GM20000 (cell line): ENCODE data around the gene FKBP15.
"Not testable (repeated sequence)": the region's sequence is repeated elsewhere in the genome, so short reads cannot be mapped to it uniquely, and the experiment has no call there.

Experiments
- DNase-seq: peaks from one replicate; pipeline ENCODE4 v3.0.0; 2012; ENCODE audit warnings: low spot score
- CTCF ChIP-seq: IDR thresholded peaks from 2 replicates; pipeline ENCODE4 v1.5.1; 2012; ENCODE audit warnings: mild to moderate bottlenecking, control low read depth; ENCODE audit errors: extremely low read depth, missing control alignments

The FKBP15 gene

GRCh38 chr9:113148781-113149510 lies 72.1 kb downstream of the FKBP15 start:
- TF ChIP-seq CTCF = no peak
- no peak for DNase-seq

GRCh38 chr9:113148372-113148705 lies 72.7 kb downstream of the FKBP15 start:
- DNase-seq = no peak
- no peak for TF ChIP-seq CTCF

- no peak for TF ChIP-seq CTCF
- DNase-seq = no peak
Measured at GRCh38 chr9:113143432-113144227, 77.4 kb downstream of the FKBP15 start.

- DNase-seq = not testable (repeated sequence)
Measured at GRCh38 chr9:113140896-113141295, 80.2 kb downstream of the FKBP15 start.

GRCh38 chr9:113139953-113140352 lies 81.1 kb downstream of the FKBP15 start:
- TF ChIP-seq CTCF = no peak
- no peak for DNase-seq

- no peak for TF ChIP-seq CTCF
- no peak for DNase-seq
Measured at GRCh38 chr9:113139225-113139829, 81.8 kb downstream of the FKBP15 start.

GRCh38 chr9:113138760-113139159 lies 82.3 kb downstream of the FKBP15 start:
- DNase-seq = no peak
- TF ChIP-seq CTCF = no peak
